ENCODE measurements around the gene GPR101.

DNA sequence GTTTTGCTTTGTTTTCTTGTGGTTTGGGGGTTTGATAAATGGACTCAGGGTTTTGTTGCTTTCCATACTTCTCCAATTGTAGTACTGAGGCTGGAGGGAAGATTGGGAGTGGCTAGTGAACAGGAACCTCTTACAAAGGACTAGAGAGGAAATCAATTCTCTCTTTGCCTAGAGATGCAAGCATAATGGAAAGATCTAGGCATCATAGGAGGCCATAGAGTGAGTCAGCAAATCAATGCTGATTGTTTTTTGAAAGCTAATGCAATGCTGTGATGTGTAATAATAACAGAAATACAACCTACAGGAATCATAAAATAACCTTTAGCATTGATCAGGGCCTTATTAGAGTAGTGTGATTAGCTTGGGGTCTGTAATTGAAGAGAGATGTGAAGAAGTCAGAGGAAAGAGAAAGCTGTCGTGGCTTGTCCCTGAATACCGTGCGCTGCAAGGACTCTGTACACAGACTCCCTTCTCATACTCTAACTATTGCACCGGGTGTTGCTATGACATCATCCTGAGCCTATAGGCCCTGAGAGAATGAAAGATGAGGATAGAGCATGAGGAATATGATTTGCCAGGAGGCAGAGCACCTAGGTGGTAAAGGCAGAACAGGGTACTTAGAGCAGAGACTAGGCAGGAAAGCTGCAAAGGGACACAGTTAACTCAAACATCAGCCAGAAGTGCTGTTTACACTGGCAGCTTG, 29.3 kb upstream of the GPR101 start:
- TF ChIP-seq, protein P1, sequence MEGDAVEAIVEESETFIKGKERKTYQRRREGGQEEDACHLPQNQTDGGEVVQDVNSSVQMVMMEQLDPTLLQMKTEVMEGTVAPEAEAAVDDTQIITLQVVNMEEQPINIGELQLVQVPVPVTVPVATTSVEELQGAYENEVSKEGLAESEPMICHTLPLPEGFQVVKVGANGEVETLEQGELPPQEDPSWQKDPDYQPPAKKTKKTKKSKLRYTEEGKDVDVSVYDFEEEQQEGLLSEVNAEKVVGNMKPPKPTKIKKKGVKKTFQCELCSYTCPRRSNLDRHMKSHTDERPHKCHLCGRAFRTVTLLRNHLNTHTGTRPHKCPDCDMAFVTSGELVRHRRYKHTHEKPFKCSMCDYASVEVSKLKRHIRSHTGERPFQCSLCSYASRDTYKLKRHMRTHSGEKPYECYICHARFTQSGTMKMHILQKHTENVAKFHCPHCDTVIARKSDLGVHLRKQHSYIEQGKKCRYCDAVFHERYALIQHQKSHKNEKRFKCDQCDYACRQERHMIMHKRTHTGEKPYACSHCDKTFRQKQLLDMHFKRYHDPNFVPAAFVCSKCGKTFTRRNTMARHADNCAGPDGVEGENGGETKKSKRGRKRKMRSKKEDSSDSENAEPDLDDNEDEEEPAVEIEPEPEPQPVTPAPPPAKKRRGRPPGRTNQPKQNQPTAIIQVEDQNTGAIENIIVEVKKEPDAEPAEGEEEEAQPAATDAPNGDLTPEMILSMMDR (conservative IDR thresholded peaks at IDR 0.05; ENCODE audit: low read length): no peak
- TF ChIP-seq EZH2phosphoT487 (IDR thresholded peaks at IDR 0.05; ENCODE audit: borderline replicate concordance, low read depth, low read length): no peak
